ENCODE measurements around the gene LRP1B.

The LRP1B gene

GRCh38 chr2:141386168-141386567 lies 744.6 kb downstream of the LRP1B start:
- no peak for DNase-seq

- DNase-seq = no peak
These were observed 746.1 kb downstream of the LRP1B start for GRCh38 chr2:141384676-141385075.

DNA sequence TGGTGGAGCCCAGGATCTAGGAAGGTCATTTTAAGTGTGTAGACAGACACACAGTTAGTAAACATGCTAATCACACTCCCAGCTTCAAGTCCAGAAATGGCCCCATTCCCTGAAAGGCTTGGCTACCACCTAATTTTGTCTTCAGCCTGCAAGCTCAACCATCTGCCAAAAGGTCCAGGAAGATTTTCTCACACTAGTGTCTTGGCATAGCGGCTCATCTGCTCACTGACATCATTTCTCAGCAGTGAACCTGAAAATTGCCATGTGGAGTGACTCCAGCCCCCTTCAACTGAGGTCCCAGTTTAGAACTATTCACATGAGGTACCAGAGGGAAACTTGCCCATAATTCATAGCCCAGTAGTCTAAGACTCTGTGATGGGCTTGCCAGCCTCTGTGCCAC lies 748.9 kb downstream of the LRP1B start:
- no peak for DNase-seq

GRCh38 chr2:141380008-141380979 lies 750.5 kb downstream of the LRP1B start:
- DNase-seq = no peak

DNA sequence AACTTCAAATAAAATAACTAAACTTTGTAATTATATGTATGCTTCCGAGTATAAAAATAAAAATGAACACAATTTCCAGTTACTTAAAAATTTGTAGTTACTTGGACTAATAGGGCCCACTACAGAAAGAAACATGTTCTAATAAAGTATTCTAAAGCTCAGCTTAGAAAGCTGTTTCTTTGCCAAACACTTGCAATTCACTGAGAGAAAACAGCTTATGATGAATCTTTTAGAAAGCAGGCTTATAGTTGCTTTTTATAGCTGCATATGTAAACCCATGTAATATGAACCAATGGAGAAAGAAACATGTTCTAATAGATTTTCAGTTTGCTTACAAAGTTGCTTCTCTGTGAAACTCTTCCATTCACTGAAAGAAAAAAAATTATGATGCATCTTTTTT lies 766.0 kb downstream of the LRP1B start:
- DNase-seq = no peak

DNA sequence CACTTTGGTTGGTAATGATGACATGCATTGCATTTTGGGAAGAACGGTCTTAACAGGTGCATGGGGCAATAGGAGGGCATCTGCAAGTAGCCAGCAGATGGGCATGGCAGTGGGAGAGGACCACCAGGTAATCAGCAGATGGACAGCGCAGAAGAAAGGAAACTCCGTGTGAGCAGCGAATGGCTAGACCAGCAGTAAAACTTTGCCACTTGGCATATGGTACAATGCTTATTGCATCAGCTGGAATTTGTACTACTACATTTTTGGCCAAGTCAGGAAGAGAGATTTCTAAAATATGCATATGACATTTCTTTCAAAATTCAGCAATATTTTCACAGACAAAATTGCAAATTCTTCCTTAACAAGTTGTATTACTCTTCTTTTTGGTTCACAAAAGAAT lies 768.5 kb downstream of the LRP1B start:
- no peak for DNase-seq

DNA sequence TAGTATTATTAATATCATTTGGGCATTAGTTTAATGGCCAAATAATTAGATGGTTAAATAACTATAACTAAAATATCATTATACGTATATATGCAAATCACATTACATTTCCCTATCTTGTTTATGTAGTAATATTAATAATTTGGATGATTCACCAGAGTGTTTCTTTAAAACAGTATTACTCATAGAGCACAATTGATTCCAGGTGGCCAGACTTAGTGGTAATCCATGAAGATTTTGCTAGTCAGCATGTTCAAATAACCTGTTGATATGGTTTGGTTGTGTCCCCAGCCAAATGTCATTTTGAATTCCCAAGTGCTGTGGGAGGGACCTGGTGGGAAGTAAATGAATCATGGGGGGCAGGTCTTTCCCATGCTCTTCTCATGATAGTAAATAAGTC lies 782.3 kb downstream of the LRP1B start:
- no peak for DNase-seq

DNA sequence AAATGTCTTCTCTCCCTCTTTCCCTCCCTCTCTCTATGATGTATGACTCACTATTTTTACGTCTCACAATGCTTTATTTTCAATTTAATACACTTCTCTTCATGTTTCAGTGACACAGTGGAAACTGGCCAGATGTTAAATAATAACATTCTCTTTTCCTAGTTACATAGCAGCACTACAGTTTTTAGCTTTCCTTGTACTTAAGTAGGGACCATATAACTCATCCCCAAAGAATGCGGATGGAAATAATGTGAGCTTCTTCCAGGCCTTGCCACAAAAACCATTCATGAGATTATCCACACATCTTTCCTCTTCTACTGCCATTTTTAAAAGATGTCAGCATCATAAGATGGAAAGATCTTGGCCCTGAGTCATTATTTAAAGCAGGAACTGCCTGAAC lies 789.4 kb downstream of the LRP1B start:
- DNase-seq = no peak

DNA sequence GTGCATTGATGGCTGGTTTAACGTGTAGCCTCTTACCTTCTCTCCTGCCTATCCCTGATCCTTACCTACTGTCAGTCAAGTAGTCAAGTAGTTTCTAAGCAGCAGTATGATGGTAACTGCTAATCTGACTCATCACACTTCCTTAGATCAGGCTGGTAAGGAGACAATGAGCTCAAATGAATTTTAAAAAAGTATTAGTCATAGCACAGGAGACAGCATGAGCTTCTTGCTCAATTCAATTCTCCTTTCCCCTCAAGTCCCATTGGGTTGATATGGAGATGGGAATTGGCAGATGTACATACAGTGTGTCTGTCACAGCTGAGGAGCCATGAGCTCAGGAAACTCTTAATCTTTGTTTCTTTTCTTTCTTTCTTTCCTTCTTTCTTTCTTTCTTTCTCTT lies 799.7 kb downstream of the LRP1B start:
- no peak for DNase-seq

DNA sequence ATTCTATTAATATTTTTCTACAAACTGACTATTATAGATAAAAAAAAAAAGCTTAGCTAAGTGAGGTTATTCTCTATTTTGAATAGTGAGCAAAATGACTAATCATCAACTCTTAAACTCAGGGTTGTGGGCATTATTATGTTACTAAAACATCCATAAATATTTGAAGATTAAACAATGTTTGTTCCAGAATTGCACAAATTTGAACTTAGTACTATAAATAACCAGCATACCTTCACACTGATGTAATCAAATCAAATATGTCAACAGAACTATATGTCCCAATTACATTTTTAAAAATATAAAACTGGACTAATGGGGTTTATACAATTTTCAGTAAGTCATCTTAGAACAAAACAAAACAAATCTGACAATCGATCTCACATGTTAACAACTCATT lies 800.9 kb downstream of the LRP1B start:
- DNase-seq = no peak

DNA sequence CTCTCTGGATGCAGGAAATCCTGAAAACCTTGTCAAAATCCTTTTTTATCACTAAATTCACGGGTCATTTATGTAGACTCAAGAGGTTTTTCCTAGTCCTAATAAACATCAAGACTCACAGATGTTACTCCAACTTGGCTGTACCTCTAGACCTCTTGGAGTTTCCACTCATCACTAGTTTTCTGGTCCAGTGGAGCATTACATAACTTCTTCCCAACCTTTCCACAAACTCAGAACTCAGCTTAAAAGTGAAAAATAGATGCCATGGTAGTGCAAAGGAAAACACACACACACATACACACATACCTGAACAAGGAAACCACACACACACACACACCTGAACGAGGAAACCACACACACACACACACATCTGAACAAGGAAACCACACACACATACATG lies 807.2 kb downstream of the LRP1B start:
- DNase-seq = no peak

DNA sequence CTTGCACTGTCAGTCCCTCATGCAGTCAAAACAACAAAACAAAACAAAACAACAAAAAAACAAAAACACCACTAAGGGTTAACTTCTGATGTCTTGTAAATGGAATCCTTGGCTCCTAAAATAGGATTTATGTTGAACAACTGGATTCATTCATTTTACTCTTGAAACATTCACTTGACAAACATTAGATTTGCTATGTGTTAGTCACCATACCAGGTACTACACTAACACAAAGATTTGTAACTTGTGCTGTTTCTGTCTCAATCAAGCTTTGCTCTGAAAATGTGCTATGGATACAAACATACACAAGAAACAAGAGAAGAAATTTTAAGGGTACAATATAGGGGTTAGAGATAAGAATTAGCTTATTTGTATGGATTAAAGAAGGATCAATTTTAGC lies 812.8 kb downstream of the LRP1B start:
- DNase-seq = no peak

GRCh38 chr2:141316606-141317005 lies 814.2 kb downstream of the LRP1B start:
- no peak for DNase-seq

DNA sequence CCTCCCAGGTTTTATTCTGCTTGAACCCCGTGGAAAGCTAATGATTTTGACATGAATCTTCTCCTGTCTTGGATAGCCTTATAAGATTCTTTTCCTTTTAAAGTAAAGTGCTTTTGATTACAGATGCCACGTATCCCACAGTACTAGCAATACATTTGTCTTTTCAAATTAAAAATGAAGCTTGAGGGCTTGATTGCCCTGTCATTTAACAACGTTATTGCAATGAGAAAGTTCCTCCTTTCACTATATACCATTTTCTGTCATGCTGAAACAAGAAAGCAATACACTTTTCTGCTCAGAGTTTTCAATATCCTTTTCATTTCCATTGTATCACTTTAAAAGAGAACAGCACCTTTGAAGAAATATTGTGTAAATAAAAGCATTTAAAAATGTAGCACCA lies 814.7 kb downstream of the LRP1B start:
- no peak for DNase-seq

GRCh38 chr2:141313972-141314371 lies 816.8 kb downstream of the LRP1B start:
- DNase-seq = no peak

DNA sequence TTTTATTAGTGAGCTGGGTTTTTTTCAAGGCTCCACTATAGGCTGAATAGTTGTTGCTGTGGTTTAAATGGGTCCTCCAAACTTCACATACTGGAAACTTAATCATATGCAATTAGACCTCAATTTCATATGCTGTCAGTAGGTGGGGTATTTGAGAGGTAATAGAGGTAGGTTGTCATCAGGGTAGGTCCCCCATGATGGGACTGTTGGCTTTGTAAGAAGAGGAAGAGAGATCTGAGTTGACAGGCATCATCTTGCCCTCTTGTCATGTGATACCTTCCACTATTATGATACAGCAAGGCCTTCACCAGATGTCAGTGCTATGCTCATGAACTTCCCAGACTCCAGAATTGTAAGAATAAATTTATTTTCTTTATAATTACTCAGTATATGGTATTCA lies 819.4 kb downstream of the LRP1B start:
- DNase-seq = no peak

- no peak for DNase-seq
These were observed 824.4 kb downstream of the LRP1B start for GRCh38 chr2:141306368-141306767.

DNA sequence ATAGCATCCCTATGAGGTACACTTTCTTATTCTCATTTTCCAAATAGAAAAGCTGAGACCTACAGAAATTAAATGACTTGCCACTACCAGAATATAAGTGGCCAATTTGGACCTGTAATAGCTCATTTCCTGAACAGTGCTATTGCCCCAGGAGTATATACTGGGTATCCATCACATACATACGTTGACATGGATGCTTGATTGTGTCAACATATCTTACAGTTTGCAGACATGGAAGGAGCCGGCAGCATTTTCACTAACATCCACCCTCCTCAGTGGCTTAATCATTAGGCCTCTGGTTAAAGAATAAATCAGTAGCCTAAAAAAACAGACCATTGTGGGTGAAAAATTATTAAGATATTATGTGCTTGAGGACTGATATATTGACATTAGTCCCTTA lies 829.3 kb downstream of the LRP1B start:
- DNase-seq = no peak

GRCh38 chr2:141280037-141280436 lies 850.8 kb downstream of the LRP1B start:
- DNase-seq = no peak

- no peak for DNase-seq
These were observed 859.5 kb downstream of the LRP1B start for GRCh38 chr2:141271346-141271745.

DNA sequence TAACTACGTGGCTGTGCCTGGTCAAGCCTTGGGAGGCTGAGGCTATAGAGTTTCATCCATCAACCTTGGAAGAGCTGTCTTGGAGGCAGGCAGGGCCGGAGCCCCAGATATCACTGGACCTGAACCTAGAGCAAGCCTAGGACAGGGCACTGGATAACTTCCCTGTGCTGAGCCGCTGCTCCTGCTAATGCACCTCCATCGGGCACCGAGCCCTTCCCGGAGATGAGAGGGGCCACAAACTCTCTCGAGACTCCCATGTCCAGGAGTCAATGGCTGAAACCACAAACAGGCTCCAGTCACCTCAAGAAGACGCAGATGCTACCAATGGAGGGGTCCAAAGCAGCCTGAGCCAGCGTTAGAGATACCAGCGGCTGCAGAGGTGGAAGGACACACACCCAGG lies 866.0 kb downstream of the LRP1B start:
- DNase-seq = no peak

- no peak for DNase-seq
These were observed 869.9 kb downstream of the LRP1B start for GRCh38 chr2:141260911-141261310.

DNA sequence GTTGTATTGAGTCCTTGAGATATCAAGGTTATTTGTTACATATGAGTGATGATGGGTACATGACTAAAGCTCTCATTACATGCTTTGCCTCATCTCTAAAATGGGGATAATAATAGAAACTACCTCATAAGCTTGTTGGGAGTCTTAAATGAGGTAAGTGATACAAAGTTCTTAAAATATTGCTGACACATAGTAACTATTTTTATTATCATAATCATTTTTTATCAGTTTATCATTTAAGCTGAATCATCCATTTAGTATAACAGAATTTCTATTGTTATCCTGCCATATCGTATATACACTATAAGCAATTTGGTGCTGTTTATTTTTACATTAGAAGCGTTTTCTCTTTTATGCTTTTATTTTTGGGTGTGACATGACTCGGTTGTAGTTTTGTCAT lies 871.1 kb downstream of the LRP1B start:
- DNase-seq = no peak

DNA sequence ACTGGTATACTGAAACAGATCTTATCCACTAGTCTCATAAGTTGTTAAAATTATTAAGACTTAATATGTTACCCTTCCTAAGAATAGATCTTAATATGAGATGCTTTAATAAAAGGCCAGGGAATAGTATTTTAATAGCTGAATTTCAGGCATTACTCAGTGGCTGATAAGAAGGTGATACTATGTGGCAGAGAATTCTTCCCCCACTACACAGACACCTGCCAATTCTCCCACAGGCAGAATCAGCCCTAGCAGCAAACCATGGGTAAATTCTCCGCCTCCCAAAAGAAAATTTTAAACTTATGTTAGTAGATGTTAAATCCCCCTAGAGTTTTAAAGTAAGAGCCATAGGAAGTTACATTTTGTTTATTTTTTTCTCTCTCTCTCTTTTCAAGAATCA lies 888.8 kb downstream of the LRP1B start:
- DNase-seq = no peak

DNA sequence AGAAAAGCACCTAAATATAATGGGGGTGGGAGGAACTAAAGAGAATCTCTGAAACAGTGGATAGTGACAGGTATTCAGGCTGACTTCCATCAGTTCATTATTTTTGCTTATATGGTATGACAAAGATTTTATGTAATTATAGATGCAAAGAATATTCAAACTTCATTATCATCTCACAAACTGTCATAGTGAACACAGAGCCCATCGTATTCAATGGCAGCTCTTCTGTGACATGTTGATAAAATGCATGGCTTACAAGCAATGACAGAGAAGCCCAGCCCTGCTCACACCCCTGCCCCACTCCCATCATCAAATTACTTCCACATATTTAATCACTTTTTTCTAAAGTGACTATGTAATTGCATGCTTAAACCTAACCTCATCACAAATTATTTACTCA lies 904.3 kb downstream of the LRP1B start:
- no peak for DNase-seq

Measured in stimulated activated CD4-positive, alpha-beta T cell treated with anti-CD3 and anti-CD28 coated beads, Interleukin-15, amount 100 ng/mL, for 24 hours (primary cell).